GF-D8 (cell line): ENCODE measurements around the gene TMEM250.

Experiments used
- DNase-seq: peaks from one replicate; lab custom pipeline; 2025; lab: John Stamatoyannopoulos, UW

Gene TMEM250

DNA sequence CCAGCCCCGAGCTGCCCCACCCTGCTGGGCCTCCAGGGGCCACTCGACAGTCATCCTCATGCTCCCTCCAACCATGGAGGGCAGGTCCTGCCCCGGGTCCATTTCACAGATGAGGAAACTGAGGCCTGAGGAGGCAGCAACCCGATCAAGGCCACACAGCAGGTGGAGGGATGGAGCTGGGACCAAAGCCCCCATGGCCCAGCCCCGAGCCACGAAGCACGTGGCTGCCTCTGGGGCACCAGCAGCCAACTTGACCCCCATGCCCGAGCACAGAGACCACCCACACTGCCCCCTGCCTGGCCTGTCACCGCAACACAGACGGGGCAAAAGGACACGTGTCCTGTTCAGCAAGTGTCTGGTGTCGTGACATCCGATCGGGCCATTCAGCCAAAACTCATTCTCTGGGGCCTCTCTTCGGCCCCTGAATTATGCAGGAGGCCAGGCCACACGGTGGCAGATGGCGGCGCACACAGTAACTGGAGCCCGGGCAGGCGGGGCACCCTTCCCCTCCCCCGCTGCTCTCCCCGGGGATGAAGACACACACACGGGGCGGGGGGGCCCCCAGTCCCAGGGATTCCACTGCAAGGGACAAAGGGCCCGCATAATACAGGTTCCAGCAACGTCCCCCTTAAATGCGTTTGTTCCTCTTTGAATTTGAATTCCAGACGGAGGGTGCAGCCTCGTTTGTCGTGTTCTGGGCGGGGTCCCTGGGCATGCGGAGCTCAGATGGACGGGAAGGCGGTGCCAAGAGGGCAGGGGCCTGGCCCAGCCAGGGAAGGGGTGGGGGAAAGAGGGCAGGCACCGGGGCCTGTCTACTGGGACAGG lies 29.4 kb upstream of the TMEM250 start:
- DNase-seq = no peak

DNA sequence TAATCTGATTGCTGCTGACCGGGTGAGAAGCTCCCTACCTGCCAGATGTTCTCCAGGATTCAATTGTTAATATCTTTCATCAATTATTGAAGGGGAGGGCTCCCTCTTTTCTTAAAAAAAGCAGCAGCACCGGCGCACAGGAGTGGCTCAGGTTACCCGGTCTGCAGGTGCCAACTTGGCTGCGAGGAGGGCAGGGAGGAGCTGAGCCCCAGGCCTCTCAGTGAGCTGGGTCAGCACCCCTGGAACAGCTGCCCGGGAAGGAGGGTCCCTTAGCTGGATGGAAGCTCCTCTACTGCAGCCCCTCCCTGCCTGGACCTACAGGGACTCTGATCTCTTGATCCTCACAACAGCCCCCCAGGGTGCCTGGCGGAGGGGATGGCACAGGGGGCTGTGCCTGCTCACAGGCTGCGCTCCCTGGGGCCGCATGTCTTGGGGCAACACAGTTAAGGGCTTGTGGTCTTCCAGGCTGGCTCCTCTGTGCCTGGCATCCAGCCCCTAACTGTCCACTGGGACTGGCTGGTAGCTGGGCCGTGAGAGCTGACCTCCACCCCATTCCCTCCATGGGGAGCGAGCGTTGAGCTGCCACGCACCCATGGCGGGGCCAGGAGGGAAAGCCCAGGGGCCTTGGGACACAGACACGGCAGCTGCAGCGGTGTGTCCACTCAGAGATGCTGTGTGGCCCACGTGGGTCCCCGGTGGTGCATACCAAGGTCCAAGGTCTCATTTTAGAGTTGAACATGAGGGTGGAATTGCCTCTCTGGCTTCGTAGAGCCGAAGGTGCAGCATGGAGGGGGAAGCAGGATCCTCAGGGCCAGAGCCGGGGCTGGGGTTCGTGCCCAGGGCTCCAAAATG lies 28.6 kb upstream of the TMEM250 start:
- no peak for DNase-seq

DNA sequence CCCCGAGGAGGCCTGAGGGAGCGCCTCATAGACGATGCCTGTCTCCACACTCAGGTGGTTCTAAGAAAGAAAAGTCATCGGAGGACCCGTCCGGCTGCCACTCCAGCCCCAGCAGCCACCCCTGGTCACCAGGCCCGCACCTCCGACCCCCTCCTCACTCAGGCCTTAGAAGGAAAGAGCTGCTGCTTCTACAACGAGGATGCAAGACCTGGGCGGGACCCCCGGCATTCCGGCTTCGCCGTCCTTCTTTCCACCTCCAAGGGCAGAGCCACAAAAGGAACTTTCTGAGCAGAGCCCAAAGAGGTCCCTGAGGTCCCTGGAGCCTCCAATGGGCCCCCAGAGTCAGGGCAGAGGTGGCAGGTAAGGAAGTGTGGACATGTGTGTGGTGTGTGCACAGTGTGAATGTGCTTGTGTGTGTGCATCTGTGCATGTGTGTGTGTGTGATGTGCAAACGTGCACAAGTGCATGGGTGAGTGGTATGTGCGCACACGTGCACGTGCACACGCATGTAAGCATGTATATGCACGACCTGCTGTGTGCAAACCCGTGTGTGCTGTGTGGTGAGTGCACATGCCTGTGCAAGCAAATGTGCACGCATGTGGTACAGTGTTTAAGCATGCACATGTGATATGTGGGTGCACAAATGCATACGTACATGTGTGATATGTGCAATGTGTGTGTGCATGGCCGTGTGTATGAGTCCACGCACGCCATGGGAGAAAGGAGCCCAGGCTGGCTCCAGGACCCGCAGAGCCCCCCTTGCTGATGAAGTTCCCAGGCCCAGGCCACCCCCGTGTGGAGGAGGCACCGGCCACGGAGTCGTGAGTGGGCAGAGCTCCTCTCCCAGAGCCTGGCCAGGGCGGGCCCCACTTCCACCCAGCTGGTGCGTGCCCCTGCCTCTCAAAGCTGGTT lies 27.7 kb upstream of the TMEM250 start:
- no peak for DNase-seq

DNA sequence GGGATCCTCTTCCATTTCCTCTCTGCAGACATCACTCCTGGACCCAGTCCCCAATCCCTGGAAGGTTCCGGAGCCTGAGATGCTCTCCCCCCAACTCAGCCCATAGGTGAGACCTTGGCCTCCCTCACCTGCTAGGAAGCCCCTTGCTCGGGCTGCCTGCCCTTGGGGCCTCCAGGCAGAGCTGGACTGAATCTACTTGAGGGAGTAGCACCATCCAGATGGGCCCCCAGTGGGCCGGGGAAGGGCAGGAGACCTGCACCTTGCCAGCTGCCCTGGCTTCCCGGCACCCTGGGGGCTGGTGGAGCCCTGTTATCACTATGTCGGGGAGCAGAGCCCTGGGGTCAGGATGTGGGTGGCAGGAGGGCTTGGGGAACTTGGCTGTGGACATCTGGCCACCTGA lies 26.9 kb upstream of the TMEM250 start:
- no peak for DNase-seq

DNA sequence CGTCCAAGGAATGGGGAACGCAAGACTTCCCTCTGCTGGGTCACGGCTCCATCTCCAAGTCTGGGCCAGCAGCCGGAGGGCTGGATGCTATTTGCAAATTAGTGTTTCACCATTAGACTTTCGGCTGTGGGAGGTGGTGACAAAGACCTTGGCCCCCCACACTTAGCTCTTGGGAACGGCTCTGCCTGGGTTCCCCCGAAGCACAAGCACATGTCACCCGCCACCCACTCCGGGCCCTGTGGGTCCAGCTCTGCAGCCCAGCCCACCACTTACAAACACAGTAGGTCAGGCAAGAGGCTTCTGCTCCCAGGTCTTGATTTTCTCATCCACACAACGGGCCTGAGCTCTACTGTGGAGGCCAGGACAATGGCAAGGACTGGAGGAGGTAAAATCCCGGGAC lies 25.8 kb upstream of the TMEM250 start:
- no peak for DNase-seq

DNA sequence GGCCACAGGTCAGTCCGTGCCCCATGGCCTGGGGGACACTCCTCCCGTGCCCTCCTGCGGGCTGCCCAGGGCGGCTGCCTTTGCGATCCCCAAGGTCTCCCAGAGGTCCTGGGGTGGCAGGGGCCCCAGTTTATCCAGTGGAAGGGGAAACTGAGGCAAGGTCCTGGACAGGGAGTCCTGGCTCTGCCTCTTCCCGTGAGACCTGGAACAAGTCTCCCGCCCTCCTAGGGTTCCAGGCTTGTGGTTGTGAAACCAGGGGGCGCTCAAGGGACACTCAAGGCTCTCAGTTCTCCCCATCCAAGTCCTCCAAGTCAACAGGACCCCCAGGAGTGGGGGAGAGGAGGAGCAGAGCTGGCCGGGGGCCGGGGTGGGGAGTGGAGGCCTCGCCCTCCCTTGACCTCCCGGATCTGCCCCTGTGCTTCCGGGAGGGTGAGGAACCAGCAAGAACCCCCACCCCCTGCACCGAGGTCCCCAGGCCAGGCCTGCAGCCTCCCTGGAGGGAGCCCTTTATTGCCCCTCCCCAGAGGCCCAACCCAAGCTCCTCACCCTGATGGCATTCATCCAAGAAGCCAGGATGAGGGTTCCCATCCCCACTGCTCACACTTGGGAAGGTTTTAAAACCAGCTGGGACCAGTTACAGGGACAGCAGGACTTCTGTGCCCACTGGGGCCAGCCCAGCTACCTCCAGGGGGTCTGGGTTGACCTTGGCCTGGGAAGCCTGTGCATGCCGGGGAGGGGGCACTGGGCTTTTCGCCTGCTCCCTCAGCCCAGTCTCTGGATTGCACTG lies 24.7 kb upstream of the TMEM250 start:
- DNase-seq = no peak

DNA sequence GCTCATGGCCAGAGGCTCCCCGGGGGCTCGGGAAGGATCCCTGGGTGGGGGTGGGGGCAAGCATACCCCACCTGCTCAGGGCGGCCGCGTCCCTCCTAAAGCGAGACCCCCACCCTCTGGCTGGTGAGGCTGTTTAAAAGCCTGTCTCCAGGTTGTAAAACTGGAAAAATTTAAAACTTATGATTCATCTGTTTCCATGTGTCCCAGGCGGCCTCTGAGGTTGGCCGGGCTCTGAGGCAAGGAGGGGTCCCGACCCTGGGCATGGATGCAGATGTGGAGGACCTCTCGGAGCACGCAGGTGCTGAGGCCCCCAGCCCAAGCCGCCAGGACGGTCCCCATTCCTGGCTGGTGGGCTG lies 24.2 kb upstream of the TMEM250 start:
- DNase-seq = no peak

DNA sequence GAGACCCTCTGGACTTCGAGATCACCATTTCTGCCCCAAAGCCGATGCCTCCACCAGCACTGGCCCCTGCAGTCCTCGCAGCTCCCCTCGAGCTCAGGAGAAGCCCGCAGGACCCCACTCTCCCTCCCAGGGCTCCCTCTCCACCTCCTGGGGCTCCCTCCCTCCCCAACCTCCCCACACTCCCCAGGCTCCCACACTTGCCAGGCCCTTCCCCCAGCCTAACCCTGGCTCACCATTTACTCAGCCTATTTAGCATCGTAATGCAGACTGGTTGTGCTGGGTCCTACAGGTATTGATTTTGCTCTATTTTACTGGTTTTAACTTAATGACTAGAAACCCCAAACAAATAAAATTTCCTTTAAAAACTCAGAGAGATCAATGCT lies 23.7 kb upstream of the TMEM250 start:
- DNase-seq = no peak

DNA sequence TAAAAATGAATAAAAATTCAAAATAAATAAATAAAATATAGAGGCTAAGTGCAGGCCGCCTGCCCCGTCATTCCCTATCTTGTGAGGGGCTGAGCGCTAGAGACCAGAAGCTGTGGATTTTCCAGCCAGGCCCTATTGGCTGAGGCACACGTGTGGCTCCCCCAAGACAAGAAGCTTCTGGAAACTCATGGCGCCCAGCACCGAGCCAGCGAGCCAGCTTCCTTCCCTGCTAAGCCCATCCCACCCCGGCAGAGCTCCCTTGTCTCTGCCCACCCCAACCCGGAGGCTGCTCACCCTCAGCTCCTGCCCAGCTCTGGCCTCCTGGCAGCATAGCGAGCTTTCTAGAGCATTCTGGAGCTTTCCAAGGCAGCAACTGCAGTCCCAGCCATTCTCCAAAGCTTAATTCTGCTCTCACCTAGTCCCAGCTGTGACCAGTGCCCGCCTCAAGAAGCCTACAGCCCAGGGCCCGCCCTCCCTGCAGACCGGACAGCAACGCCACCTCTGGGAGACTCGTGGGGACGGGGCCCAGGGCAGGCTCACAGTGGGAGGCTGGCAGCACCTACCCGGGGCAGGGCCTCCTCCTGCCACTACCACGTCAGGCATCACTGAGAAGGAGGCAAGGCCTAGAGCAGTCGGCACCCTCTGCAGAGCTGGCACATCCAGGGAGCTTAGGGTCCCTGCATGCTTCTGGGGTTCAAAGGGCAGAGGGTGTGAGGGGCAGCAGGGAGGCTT lies 23.2 kb upstream of the TMEM250 start:
- DNase-seq = no peak

DNA sequence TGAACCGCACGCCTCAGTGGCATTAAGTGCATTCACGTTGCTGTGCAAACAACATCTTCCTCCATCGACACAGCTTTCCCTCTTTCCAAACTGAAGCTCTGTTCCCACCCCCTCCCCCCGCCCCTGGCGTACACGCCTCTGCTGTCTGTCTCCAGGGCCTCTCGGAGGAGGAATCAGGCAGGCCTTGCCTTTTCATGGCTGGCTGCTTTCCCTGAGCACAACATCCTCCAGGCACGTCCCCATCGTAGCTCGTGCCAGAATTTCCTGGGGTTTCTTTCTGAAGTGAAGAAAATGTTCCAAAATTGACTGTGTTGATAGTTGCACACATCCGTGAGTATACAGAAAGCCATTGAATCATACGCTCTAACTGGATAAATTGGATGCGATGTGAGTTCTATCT lies 22.3 kb upstream of the TMEM250 start:
- no peak for DNase-seq

DNA sequence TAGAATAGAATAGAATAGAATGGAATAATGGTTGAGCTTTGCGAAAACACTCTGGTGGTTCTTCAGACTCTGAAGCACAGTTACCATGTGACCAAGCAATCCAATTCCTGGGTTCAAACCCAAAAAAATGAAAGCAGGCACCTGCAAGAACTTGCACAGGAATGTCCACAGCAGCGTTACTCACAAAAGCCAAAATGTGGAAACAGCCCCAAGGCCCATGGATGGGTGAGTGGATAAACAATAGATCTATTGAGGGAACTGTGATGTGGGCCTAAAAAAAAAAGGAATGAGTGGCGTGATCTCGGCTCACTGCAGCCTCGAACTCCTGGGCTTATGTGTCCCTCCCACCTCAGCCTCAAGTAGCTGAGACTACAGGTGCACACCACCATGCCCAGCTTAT lies 21.4 kb upstream of the TMEM250 start:
- DNase-seq = no peak

DNA sequence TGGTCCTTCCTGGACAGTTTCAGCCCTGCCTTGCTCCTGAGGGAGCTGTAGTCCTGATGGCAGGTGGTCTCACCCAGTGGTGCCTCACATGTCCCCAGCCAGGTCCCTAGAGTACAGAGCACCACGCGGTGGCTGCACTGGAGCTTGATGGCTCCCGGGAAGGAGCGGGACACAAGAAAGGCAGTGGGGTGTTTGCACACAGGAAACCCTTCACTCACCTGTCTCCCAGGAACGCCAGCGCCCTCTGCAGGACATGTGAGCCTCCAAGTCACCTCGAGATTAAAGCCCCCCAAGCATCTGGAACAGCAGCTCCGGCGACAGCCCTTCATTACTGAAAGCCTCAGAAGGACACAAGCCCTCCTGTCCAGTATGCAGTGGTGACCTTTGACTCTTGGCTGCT lies 19.9 kb upstream of the TMEM250 start:
- DNase-seq = no peak

DNA sequence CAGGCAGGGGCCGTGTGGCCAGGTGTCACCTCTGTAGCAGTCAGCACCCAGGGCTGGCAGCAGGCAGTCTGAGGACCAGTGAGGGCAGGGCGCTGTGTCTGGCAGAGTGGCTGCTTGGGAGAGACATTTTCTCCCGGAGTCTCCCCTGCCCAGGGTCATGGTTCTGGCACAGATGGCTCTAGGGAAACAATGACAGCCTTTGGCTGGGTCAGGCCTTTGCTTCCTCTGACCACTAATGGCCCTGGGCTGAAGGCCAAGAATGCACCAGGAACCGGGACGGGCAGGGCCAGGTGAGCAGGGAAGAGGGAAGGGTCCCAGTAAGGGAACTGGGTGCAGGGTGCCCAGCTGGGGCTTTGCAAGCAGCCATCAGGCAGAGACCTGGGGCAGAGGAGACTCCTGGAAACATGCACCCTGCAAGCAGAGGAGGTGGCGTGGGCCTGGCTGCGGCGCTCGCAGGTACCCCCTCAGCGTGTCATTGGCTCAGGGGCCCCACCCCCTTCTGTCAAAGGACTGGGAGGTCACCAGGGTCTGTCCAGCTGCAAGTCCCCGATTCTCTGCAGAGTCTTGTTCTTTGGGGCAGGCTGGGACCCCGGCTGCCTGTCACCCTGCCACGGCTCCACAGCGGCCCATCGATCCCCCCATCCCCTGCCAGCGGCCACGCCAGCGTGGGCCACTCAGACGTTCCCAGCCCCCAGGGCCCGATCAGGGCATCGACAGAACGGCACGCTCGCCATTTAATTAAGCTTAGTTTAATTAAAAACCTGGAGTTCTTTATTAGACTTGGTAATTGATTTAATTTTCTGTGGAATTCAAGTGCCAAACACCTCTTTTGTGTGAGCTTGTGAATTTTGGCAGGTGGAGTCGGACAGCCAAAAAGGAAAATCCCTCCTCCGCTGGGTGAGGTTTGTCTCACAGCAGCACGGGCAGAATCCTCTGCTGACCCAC lies 18.9 kb upstream of the TMEM250 start:
- DNase-seq = no peak

DNA sequence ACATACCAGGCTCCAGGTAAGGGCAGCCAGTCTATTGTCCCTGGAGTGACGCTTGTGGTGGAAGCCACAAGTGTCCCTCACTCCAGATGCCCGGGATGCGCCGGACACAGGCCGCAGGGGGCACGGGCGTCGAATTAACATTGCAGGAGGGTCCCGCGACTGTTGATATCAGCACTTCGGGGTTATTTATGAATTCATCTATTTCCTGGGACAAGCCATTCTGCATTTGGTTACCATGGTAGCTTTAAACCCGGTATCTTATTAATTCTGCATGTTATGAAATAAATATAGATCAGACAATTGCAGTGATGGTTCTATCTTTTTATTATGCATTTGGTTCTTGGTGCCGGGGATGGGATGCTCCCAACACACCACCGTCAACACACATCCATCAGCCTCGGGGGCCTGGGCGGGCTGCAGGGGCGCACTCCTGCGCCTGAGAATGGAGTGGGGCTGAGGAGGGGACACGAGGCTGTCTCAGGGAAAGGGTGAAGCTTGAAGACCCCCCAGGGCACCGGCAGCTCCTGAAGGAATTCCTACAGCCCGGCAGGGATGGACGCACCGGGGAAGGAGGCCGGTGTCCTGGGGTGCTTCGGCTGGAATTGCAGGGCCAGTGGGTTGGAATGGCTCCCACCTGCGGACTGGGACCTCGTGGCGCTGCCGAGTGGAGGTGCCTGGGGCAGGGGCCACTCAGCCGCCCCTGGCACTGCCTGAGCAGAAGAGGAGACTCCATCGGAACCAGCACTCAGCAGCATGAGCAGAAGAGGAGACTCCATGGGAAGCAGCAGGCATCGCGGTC lies 17.7 kb upstream of the TMEM250 start:
- no peak for DNase-seq

DNA sequence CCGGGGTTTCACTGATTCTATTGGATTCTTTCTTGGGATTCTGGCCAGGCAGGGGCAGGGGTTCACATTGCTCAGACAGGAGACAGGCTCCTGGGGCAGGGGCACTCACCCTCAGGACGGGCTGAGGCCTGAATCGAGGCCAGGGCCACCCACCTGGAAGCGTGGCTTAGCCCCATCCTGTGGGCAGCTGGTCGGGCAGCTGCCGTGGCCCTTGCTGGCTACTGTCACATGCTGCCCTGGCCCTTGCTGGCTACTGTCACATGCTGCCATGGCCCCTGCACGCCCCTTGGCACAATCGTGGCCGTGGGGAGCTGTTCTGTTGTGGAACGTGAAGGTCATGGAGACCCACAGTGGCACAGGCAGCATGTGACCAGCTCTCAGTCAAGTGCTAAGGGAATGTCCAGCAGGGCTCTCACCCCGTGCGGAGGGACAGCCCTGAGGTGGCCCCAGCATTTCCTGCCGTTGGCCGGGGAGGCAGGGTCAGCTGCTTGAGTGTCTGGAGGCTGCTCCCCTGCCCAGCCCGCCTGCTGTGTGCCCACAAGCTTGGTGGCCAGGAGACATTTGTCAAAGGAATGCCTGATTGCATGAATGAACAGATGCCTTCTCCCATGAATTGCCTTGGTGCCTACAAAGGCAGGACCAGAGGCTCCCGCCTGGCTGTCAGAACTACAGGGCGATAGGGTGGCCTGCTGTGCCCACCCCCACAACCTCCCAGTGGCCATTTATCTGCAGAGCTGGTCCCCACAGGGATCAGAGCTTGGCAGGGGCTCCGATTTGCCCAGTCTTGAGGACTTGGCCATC lies 16.9 kb upstream of the TMEM250 start:
- DNase-seq = no peak

DNA sequence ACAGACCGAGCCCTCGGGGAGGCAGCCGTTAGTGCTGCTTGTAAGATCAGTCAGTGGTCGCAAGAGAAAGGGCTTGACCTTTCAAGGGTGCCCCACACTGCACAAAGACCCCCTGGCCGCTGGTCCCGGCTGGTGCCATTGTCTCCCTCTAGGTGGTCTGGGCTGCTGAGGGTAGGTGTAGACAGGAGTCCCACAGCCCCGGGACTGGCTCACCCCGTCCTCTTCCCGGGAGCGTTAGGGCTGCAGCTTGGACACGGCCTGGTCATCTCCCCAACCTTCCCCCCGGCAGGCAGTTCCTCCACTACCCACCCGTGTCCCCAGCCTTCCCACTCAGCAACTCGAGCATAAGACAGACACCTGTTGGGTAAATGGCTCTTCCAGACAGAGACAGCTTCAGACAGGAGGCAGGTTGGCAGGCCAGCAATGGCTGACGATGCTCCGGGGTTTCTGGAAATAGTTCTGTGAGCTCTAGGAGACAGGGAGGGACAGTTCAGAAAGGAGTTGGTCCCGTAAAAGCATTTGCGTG lies 15.3 kb upstream of the TMEM250 start:
- DNase-seq = no peak

DNA sequence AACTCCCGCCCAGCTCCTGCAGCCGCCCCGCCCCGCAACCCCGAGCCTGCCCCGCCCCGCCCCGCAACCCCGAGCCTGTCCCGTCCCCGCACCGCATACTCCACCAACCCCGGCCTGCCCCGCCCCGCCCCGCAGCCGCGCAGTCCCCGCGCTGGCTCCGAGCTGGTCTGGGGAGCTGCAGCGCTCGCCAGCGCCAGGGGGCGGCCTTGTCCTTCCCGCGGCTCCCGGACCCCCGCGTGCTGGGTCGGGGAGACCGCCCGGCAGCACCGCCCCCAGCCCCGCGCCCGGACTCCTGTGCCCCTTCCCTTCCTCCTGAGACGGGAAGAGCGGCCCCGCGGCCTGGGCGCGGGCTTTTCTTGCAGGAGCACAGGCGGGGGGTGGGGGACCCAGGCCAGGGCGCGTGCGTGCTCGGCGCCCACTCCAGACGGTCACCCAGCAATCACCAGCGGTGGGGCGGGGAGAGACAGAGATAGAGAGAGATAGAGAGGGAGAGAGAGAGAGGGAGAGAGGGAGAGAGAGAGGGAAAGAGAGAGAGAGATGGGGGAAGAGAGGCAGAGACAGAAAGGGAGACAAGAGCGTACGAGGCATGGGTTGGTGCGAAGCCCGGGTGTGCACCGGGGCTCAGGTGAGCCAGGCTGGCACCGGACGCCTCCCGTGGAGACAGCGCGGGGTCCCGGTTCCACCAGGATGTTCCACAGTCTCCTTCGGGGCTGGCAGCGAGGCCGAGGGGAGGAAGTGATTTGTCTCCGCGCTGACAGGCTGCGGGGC lies 14.7 kb upstream of the TMEM250 start:
- DNase-seq = no peak
